Aorta (tissue), 5 donors: ENCODE measurements around the gene KIF26A. TPM values are rescaled to one million over a fixed set of nuclear protein-coding genes. Genes with fewer than 3 reads are reported as not detected.

Source experiments
- ATAC-seq: fragments of 200-7000 bp; cut with Tn5 transposase; one replicate; pipeline ENCODE4 v1.9.1; 2022; ENCODE audit warnings: moderate library complexity; ENCODE audit not compliant: low FRiP score
- DNase-seq, 2 donors: peaks; one replicate each; pipeline ENCODE4 v3.0.0-alpha.2; 2020
- H3K27ac ChIP-seq, 2 donors: one replicate each; pipeline ENCODE4 v1.5.1; 2013; ENCODE audit warnings: low read length in 2 of 2, mild to moderate bottlenecking in 2 of 2, moderate library complexity in 2 of 2, control low read depth in 1 of 2, inconsistent platforms in 1 of 2, low read depth in 1 of 2
- H3K27me3 ChIP-seq, 2 donors: one replicate each; pipeline ENCODE4 v1.6.1; 2013; ENCODE audit warnings: control low read depth in 1 of 2, low read length in 1 of 2, mild to moderate bottlenecking in 1 of 2, moderate library complexity in 1 of 2; ENCODE audit not compliant: insufficient read depth in 2 of 2, control insufficient read depth in 1 of 2
- H3K36me3 ChIP-seq, 2 donors: one replicate each; pipeline ENCODE4 v1.6.1; 2013; ENCODE audit warnings: control low read depth in 1 of 2, low read length in 1 of 2, mild to moderate bottlenecking in 1 of 2; ENCODE audit not compliant: insufficient read depth in 2 of 2, control insufficient read depth in 1 of 2
- H3K4me1 ChIP-seq, 2 donors: one replicate each; pipeline ENCODE4 v1.6.1; 2013; ENCODE audit warnings: low read length in 2 of 2, control low read depth in 1 of 2, mild to moderate bottlenecking in 1 of 2, moderate library complexity in 1 of 2; ENCODE audit not compliant: insufficient read depth in 2 of 2, control insufficient read depth in 1 of 2
- H3K4me3 ChIP-seq, 2 donors: one replicate each; pipeline ENCODE4 v1.5.1; 2013; ENCODE audit warnings: low read length in 2 of 2, control low read depth in 1 of 2, mild to moderate bottlenecking in 1 of 2
- H3K9me3 ChIP-seq: one replicate; pipeline ENCODE4 v1.6.1; 2013; ENCODE audit warnings: mild to moderate bottlenecking, low read length; ENCODE audit not compliant: control insufficient read depth
- WGBS, 2 donors: extraction: QIAGEN DNeasy Blood & Tissue Kit; methylation state at CpG; one replicate each; pipeline ENCODE4 v1.1.7; 2013; 5-methylcytosine and 5-hydroxymethylcytosine counted together
- intact Hi-C, 2 donors: fragments of 100-400 bp; cut with DNase I; formaldehyde crosslinking; loops; one replicate each; pipeline versions ENCODE4 v1.14.2 to v1.15.0; 2022
- polyA plus RNA-seq, 2 donors: library from polyadenylated mRNA; stranded (reverse); fragments of 200-250 nt; gene quantifications; one replicate each; pipeline ENCODE4 v1.2.3, GENCODE V29; 2013
- total RNA-seq, 2 donors: library from RNA; stranded (reverse); fragmentation: NEBNext Ultra II Directional; extraction: Animal tissue kit (Norgen Biotek cat#: 25700); gene quantifications; one replicate each; pipeline ENCODE4 v1.2.1, GENCODE V29; 2021
- donor health status: healthy with polysubstance abuse.
- donor health status: Bipolar disorder and iron deficiency.
- donor health status: DM: no; HTN: no; CAD: no.
- donor health status: DM: no; HTN: no; CAD: no.
- donor health status: DM: yes; HTN: yes; CAD: no.

KIF26A gene
- total and polyA plus RNA-seq, 4 donors = 0.13 to 8.3 (median 3.2) TPM

- Histone ChIP-seq H3K27ac (no peak overlapping the region), H3K4me1 (no peaks in the 10 kb centered on the region), H3K27me3 (no peaks in the 10 kb centered on the region), H3K36me3 (no peaks in the 10 kb centered on the region), H3K9me3 (no peaks in the 10 kb centered on the region), H3K4me3 (no peak overlapping the region)
- 87 to 88% methylated on average over 27 of the region's 27 CpGs for WGBS, 2 donors
- intact Hi-C loops = no loop called here
- DNase-seq (peak; percentile 25 to 65), ATAC-seq (peak; percentile 41)
Observed at GRCh38 chr14:104212206-104213095, 74.1 kb downstream of the KIF26A start.

GRCh38 chr14:104213301-104214034 is 75.1 kb downstream of the KIF26A start:
- no peak overlapping the region for H3K27ac ChIP-seq
- WGBS, 2 donors = 87 to 88% methylated on average over 30 of the region's 30 CpGs
- H3K4me3 ChIP-seq = no peak overlapping the region
- H3K27me3 ChIP-seq = no peaks in the 10 kb centered on the region
- ATAC-seq = no peak
- H3K9me3 ChIP-seq = no peaks in the 10 kb centered on the region
- H3K4me1 ChIP-seq = no peaks in the 10 kb centered on the region
- peak; percentile 14 to 58 for DNase-seq
- intact Hi-C loops = no loop called here
- H3K36me3 ChIP-seq = no peaks in the 10 kb centered on the region

GRCh38 chr14:104214431-104215218 is 76.2 kb downstream of the KIF26A start:
- peak in 1 of 2 donors; percentile 4 for DNase-seq
- ATAC-seq = no peak
- Histone ChIP-seq H3K4me3 (no peak overlapping the region), H3K9me3 (no peaks in the 10 kb centered on the region), H3K27ac (no peak overlapping the region), H3K36me3 (no peaks in the 10 kb centered on the region), H3K27me3 (no peaks in the 10 kb centered on the region), H3K4me1 (no peaks in the 10 kb centered on the region)
- intact Hi-C loops = no loop called here
- WGBS, 2 donors = 57 to 64% methylated on average over 7 of the region's 7 CpGs

GRCh38 chr14:104215706-104216334 is 77.4 kb downstream of the KIF26A start:
- DNase-seq = peak; percentile 37 to 69
- ATAC-seq = no peak
- no peaks in the 10 kb centered on the region for H3K27me3 ChIP-seq

GRCh38 chr14:104216457-104216856 is 78.1 kb downstream of the KIF26A start:
- Histone ChIP-seq H3K9me3 (no peaks in the 10 kb centered on the region), H3K4me3 (no peak overlapping the region), H3K36me3 (no peaks in the 10 kb centered on the region), H3K27me3 (no peaks in the 10 kb centered on the region), H3K4me1 (no peaks in the 10 kb centered on the region), H3K27ac (no peak overlapping the region)
- WGBS, 2 donors = 56 to 65% methylated on average over 13 to 14 of the region's 14 CpGs
- DNase-seq = peak; percentile 30 to 38
- intact Hi-C loops = no loop called here
- ATAC-seq = no peak

More at GRCh38 chr14:104215706-104216334, 77.4 kb downstream of the KIF26A start:
- Histone ChIP-seq H3K4me1 (no peaks in the 10 kb centered on the region), H3K9me3 (no peaks in the 10 kb centered on the region), H3K27ac (no peak overlapping the region), H3K36me3 (no peaks in the 10 kb centered on the region), H3K4me3 (no peak overlapping the region)
- intact Hi-C loops = no loop called here
- 62 to 71% methylated on average over 21 of the region's 21 CpGs for WGBS, 2 donors

GRCh38 chr14:104217486-104218360 is 79.3 kb downstream of the KIF26A start:
- Histone ChIP-seq H3K4me1 (no peaks in the 10 kb centered on the region), H3K9me3 (no peaks in the 10 kb centered on the region), H3K4me3 (no peak overlapping the region), H3K27me3 (no peaks in the 10 kb centered on the region), H3K36me3 (no peaks in the 10 kb centered on the region), H3K27ac (no peak overlapping the region)
- intact Hi-C loops = no loop called here
- 77 to 78% methylated on average over 19 to 21 of the region's 21 CpGs for WGBS, 2 donors
- DNase-seq (peak; percentile 3 to 47), ATAC-seq (no peak)

GRCh38 chr14:104218361-104219180 is 80.2 kb downstream of the KIF26A start:
- DNase-seq = peak in 1 of 2 donors; percentile 68
- WGBS, 2 donors = 64 to 70% methylated on average over 22 of the region's 22 CpGs
- no peak for ATAC-seq
- Histone ChIP-seq H3K27ac (no peak overlapping the region), H3K36me3 (no peaks in the 10 kb centered on the region), H3K27me3 (no peaks in the 10 kb centered on the region), H3K4me3 (no peak overlapping the region), H3K9me3 (no peaks in the 10 kb centered on the region), H3K4me1 (no peaks in the 10 kb centered on the region)
- intact Hi-C loops = no loop called here
